Natural killer cell (primary cell): ENCODE data around the gene PRSS12. TPM values are rescaled to one million over a fixed set of nuclear protein-coding genes. Genes with fewer than 3 reads are reported as not detected.

Source experiments
- ATAC-seq, 3 donors: fragments of 150-1000 bp in 2 of 3; fragments of 200-7000 bp in 1 of 3; cut with Tn5 transposase; 1 replicate in 1 of 3; 2 replicates in 2 of 3; pipeline ENCODE4 v1.10.0; 2021; ENCODE audit warnings: mild to moderate bottlenecking in 2 of 3, moderate library complexity in 2 of 3
- DNase-seq, 2 donors: peaks; one replicate each; pipeline versions ENCODE4 v3.0.0 to v3.0.0-alpha.2; 2013 to 2021; ENCODE audit warnings: mixed read lengths in 1 of 2
- H3K27ac ChIP-seq: one replicate; pipeline ENCODE4 v1.5.1; 2013; ENCODE audit warnings: mild to moderate bottlenecking, low read length
- H3K27me3 ChIP-seq: one replicate; pipeline ENCODE4 v1.6.1; 2013; ENCODE audit warnings: low read length; ENCODE audit not compliant: control insufficient read depth, insufficient read depth
- H3K36me3 ChIP-seq: one replicate; pipeline ENCODE4 v1.6.1; 2013; ENCODE audit warnings: low read length; ENCODE audit not compliant: control insufficient read depth, insufficient read depth
- H3K4me1 ChIP-seq: one replicate; pipeline ENCODE4 v1.6.1; 2013; ENCODE audit warnings: low read length; ENCODE audit not compliant: control insufficient read depth, insufficient read depth
- H3K4me3 ChIP-seq: one replicate; pipeline ENCODE4 v1.5.1; 2013; ENCODE audit warnings: low read length
- H3K9me3 ChIP-seq: one replicate; pipeline ENCODE4 v1.6.1; 2013; ENCODE audit warnings: low read length; ENCODE audit not compliant: control insufficient read depth, insufficient read depth
- H3K27ac Mint-ChIP-seq, 2 donors: one replicate each; pipeline ENCODE4 v1.8.0; 2022; ENCODE audit warnings: mild to moderate bottlenecking in 2 of 2, mixed read lengths in 2 of 2, moderate library complexity in 1 of 2
- H3K27me3 Mint-ChIP-seq, 2 donors: one replicate each; pipeline ENCODE4 v1.8.0; 2022; ENCODE audit warnings: low read depth in 2 of 2, mixed read lengths in 2 of 2
- H3K36me3 Mint-ChIP-seq: one replicate; pipeline ENCODE4 v1.8.0; 2022; ENCODE audit warnings: mixed read lengths
- H3K4me1 Mint-ChIP-seq, 2 donors: one replicate each; pipeline ENCODE4 v1.8.0; 2022; ENCODE audit warnings: mixed read lengths in 2 of 2
- H3K4me3 Mint-ChIP-seq: one replicate; pipeline ENCODE4 v1.8.0; 2022; ENCODE audit warnings: mild to moderate bottlenecking, moderate library complexity, mixed read lengths
- H3K9me3 Mint-ChIP-seq, 2 donors: one replicate each; pipeline ENCODE4 v1.8.0; 2022; ENCODE audit warnings: mixed read lengths in 2 of 2
- CTCF ChIP-seq: fragments of 200-600 bp; IDR thresholded peaks from one replicate; pipeline ENCODE4 v1.8.0; 2022; ENCODE audit warnings: antibody characterized with exemption
- WGBS: methylation state at CpG from one replicate; pipeline ENCODE4 v1.1.7; 2013; ENCODE audit warnings: missing lambda C conversion rate; ENCODE audit not compliant: insufficient coverage; 5-methylcytosine and 5-hydroxymethylcytosine counted together
- intact Hi-C: fragments of 100-400 bp; cut with micrococcal nuclease; formaldehyde crosslinking; loops from one replicate; pipeline ENCODE4 v1.14.2; 2022
- total RNA-seq, 4 donors: library from RNA; stranded (reverse); fragments of 120-200 nt in 1 of 4; gene quantifications; one replicate each; pipeline versions ENCODE4 v1.2.3 to v1.2.4, GENCODE V29; 2013 to 2022

PRSS12 gene
- total RNA-seq, 3 donors from 2014 or later (not counting 1 experiment from before 2014, with no cell fraction given) = not detected

GRCh38 chr4:118260309-118260708, 92.5 kb downstream of the PRSS12 start:
- peaks cover 4% of the 10 kb centered on the region for H3K4me1 ChIP-seq
- Mint-ChIP-seq H3K9me3 (no peaks in the 10 kb centered on the region), H3K27me3 (peaks cover 4 to 24% of the 10 kb centered on the region in 2 donors), H3K36me3 (no peaks in the 10 kb centered on the region), H3K4me3 (no peak overlapping the region), H3K4me1 (no peaks in the 10 kb centered on the region), H3K27ac (no peak overlapping the region)
- no peak for DNase-seq
- ATAC-seq = no peak
- TF ChIP-seq CTCF = no peak
- H3K9me3 ChIP-seq = no peaks in the 10 kb centered on the region
- 100% methylated on average over 1 of the region's 2 CpGs for WGBS
- H3K27ac ChIP-seq = no peak overlapping the region
- no peaks in the 10 kb centered on the region for H3K36me3 ChIP-seq
- H3K27me3 ChIP-seq = no peaks in the 10 kb centered on the region
- intact Hi-C loops = no loop called here
- H3K4me3 ChIP-seq = no peak overlapping the region

- no peaks in the 10 kb centered on the region for H3K9me3 ChIP-seq
- no peak overlapping the region for H3K27ac Mint-ChIP-seq
- DNase-seq (no peak), ATAC-seq (no peak)
- no peaks in the 10 kb centered on the region for H3K9me3 Mint-ChIP-seq
- H3K4me1 Mint-ChIP-seq = no peaks in the 10 kb centered on the region
- H3K27me3 Mint-ChIP-seq = peaks cover 4 to 15% of the 10 kb centered on the region in 2 donors
- H3K4me3 Mint-ChIP-seq = no peak overlapping the region
- no peaks in the 10 kb centered on the region for H3K27me3 ChIP-seq
- no peaks in the 10 kb centered on the region for H3K4me1 ChIP-seq
- H3K36me3 ChIP-seq = no peaks in the 10 kb centered on the region
- WGBS = 84% methylated on average over 3 of the region's 3 CpGs
- no peak overlapping the region for H3K27ac ChIP-seq
- no peak overlapping the region for H3K4me3 ChIP-seq
- no peaks in the 10 kb centered on the region for H3K36me3 Mint-ChIP-seq
- intact Hi-C loops = no loop called here
- TF ChIP-seq CTCF = no peak
Measured at GRCh38 chr4:118259111-118259510, 93.7 kb downstream of the PRSS12 start.

DNA sequence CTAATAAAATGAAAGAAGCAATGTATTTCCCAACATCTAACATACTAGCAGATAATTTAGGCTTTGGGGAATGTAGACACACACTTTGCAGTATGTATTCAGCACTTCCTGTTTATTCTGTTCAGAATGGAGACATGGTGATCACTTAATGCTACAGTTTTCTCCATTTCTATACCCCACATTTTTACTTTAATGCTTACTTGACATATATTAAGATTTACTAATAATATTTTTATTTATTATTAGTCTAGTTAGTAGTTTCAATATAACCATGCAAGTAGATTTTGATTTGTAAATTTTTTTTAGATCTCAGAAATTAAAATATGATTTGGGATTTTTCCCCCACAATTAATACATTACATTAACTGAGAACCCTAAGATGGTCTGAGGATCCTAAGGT, 98.4 kb downstream of the PRSS12 start:
- no peak overlapping the region for H3K27ac ChIP-seq
- no peaks in the 10 kb centered on the region for H3K36me3 ChIP-seq
- TF ChIP-seq CTCF = no peak
- H3K9me3 ChIP-seq = no peaks in the 10 kb centered on the region
- H3K4me1 ChIP-seq = no peaks in the 10 kb centered on the region
- no peaks in the 10 kb centered on the region for H3K27me3 ChIP-seq
- no peak overlapping the region for H3K4me3 ChIP-seq
- no peak for DNase-seq
- H3K4me1 Mint-ChIP-seq = no peaks in the 10 kb centered on the region
- no peak overlapping the region for H3K4me3 Mint-ChIP-seq
- H3K9me3 Mint-ChIP-seq = no peaks in the 10 kb centered on the region
- no peak for ATAC-seq
- intact Hi-C loops = no loop called here
- no peaks in the 10 kb centered on the region for H3K27me3 Mint-ChIP-seq
- H3K36me3 Mint-ChIP-seq = no peaks in the 10 kb centered on the region
- H3K27ac Mint-ChIP-seq = no peak overlapping the region

- Histone ChIP-seq H3K9me3 (no peaks in the 10 kb centered on the region), H3K27me3 (no peaks in the 10 kb centered on the region), H3K36me3 (no peaks in the 10 kb centered on the region), H3K4me1 (no peaks in the 10 kb centered on the region), H3K27ac (no peak overlapping the region), H3K4me3 (no peak overlapping the region)
- no peak for ATAC-seq
- Mint-ChIP-seq H3K4me1 (no peaks in the 10 kb centered on the region), H3K36me3 (no peaks in the 10 kb centered on the region), H3K27ac (no peak overlapping the region), H3K4me3 (no peak overlapping the region), H3K9me3 (no peaks in the 10 kb centered on the region), H3K27me3 (no peaks in the 10 kb centered on the region)
- intact Hi-C loops = no loop called here
- DNase-seq = no peak
- 93% methylated on average over 2 of the region's 3 CpGs for WGBS
- no peak for TF ChIP-seq CTCF
Measured at GRCh38 chr4:118249890-118250289, 102.9 kb downstream of the PRSS12 start.
